Measurements from ENCODE around the gene ROBO1.
"Not testable (repeated sequence)": the region's sequence is repeated elsewhere in the genome, so short reads cannot be mapped to it uniquely, and the experiment has no call there.

Gene ROBO1

DNA sequence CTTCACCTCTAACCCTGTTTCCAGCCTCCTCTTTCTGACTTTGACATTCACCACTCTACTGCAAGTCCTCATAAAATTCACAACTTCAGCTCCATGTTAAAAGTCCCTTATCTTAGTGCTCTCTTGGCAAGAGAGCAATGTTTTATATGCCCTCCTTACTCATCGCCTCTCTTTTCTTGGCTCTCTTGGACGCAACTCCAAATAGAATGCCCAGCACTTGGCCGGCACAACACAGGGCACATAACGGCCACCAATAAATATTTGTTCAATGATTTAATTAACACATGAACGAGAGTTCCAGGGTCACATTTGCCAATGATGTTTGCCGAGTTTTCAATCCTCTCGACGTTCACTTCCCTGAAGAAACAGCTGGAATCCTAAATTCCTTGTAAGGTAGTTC is 401.4 kb downstream of the ROBO1 start:
- no peak for DNase-seq

- DNase-seq: no peak
Measured at GRCh38 chr3:79364784-79365183, 403.0 kb downstream of the ROBO1 start.

GRCh38 chr3:79362571-79363270 is 405.1 kb downstream of the ROBO1 start:
- DNase-seq: no peak

DNA sequence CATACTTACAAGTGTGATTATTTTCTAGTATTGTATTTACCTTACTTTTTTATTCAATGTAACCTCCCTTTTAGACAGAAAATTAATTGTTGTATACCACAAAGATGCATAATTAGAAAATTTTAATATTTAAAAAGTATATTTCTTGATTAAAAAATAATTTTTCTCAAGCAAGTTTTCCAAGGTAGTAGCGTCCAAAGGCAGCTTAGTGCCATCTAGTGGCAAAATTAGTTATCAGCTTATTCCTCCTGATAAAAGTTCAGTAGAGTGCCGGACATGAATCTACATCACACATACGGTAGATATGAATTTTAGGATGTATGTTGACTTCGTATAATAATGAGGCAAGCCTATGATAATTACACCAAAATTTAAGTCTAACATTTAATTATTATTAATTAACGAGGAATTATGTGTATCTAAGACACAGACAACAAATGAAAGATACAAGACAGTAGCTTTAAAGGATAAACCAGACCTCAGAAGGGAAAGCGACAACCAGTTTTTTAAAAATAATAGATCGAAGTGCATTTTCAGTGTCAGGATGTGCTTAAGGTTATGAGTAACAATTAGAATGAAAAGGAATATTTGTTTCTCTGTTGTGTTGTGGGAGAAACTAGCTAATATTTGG is 405.9 kb downstream of the ROBO1 start:
- no peak for DNase-seq

- no peak for DNase-seq
Measured at GRCh38 chr3:79358327-79358726, 409.5 kb downstream of the ROBO1 start.

DNA sequence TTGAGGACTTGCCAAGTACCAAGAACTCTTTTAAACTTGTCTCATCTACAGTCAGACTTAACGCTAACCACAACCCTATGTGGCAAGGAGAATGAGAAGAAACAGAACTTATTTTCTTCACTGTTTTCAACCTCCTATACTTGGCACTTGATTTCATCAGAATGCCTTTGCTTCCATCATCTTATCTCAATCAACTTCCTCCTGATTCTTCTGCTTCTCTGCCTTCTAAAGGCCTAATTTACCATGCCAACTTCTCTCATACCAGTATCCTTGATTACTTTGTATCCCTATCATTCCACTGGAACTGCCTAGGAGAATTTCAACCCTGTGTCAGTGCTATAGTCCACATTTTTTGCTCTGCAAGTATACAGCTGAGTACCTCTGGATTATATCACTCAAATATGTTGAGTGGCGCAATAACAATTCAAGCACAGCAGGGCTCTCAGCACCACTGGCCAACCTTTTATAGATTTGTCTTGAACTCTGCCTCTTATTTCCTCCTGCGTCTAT is 413.6 kb downstream of the ROBO1 start:
- no peak for DNase-seq

GRCh38 chr3:79351699-79352098 is 416.1 kb downstream of the ROBO1 start:
- DNase-seq: no peak

DNA sequence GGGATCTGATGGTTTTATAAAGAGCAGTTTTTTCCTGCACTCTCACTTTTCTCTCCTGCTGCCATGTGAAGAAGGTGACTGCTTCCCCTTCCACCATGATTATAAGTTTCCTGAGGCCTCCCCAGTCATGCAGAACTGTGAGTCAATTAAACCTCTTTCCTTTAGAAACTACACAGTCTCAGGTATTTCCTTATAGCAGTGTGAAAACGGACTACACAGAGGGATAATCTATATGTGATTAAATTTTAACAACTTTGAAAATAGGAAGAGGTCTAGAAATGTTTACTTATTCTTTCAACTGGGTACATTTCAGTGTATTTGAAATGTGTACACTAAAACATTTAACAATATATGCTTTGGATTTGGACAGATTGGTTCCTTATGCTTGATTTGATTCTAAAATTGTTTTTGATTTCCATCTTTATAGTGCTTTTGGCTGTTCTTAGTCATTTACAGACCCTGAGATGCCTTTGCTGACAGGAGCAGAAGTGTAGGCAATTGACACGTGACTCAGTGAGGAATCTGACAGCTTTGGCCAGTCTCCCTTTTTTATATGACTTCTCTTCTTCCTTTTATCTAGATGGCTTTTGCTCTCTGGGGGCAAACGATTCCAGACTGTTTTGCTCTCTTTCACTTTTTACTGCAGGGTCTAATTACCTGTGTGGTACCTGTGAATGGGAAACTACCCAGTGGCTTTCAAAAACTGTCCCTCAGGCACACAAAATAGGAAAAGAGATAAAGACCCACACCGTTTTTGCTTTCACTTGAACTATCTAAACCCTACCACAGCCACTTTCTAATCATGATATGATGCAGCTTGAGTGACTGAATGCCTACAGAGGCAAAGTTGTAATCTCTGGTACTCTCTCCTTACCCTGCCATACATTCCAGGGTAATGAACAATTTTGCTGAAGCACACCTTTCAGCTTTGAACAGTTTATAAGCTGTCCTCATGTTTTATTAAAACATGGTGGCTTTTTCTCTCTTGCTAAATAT is 422.6 kb downstream of the ROBO1 start:
- DNase-seq: no peak

GRCh38 chr3:79341961-79342360 is 425.8 kb downstream of the ROBO1 start:
- DNase-seq: no peak

DNA sequence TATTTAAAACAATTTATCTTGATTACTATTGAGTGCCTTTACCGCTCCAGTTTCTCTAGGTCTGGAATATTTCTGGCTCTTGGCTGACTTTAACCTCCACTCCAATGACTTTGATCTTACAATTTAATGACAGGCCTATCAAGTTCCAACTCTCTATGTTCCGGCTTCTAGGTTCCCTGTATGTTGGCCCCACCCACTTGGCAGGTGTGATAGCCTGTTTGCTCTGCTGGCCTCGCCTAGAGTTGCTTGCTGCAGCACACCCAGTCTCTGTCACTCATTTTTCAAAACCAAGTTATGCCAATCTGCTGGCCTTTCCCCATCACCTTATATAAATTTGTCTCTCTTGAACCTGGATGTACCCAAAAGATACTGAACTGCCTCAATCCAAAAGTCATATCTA is 428.0 kb downstream of the ROBO1 start:
- DNase-seq: no peak

DNA sequence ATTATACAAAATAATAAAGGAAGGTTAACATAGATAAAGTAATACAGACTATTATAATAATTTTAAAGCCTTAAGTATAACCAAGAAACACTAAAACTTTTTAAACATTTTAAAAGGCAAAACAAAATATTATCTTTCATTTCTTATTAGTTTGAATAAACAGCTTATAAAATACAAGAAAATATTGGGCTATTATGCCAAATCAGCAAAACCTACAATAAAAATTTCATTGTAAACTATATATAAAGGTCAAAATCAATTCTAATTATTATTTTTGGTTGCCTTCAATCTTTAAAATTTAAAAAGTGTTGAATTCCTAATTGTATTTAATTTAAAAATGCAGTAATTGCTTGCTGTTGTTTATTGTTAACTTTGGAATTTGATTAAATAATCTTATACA is 430.0 kb downstream of the ROBO1 start:
- no peak for DNase-seq

DNA sequence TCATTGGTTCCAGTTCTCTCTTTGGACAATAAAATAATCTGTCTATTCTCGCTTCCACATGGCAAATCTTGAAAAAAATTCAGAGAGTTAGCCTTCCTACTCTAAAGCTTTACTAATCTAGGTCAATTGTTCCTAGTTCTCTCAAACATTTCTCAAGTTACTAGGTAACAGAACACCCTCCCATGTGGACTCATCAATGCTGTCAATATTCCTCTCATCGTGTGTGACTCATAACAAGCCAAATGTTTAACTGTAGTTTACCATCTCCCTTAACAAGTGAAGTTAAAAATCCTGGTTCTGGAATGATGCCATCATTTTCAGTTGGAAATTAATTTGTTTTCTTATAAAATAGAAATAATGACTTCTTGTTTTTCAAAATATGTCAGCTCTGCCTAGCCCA is 438.6 kb downstream of the ROBO1 start:
- no peak for DNase-seq

DNA sequence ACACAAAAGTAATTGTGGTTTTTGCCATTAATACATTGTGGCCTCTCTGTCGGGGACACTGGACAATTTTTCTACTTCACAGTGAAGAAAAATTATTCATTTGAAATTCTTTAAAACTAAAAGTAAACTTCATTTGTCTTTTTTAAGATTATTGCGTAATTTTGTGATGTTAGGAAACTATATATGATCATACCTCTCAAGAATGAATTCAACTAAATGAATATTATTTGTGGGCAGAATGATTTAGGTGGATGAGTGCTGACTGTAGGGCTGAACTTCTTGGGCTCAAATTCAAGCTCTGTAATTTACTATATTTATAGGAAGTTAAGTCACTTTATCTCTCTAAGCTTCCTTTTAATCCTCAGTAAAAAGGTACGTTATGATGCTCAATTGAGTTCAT is 441.2 kb downstream of the ROBO1 start:
- no peak for DNase-seq

DNA sequence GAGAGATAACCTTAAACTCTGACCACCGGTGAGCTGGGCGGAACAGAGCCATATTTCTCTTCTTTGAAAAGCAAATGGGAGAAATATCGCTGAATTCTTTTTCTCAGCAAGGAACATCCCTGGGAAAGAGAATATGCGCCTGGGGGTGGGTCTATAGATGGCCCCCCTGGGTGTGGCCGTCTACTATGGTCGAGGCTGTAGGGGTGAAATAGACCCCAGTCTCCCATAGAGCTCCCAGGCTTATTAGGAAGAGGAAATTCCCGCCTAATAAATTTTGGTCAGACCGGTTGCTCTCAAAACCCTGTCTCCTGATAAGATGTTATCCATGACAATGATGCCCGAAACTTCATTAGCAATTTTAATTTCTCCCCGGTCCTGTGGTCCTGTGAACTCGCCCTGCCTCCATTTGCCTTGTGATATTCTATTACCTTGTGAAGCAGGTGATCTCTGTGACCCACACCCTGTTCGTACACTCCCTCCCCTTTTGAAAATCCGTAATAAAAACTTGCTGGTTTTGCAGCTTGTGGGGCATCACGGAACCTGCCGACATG is 441.9 kb downstream of the ROBO1 start:
- DNase-seq: not testable (repeated sequence)

GRCh38 chr3:79317551-79318518 is 450.0 kb downstream of the ROBO1 start:
- no peak for DNase-seq

GRCh38 chr3:79314962-79315361 is 452.8 kb downstream of the ROBO1 start:
- no peak for DNase-seq

- DNase-seq: no peak
Measured at GRCh38 chr3:79314544-79314943, 453.3 kb downstream of the ROBO1 start.

DNA sequence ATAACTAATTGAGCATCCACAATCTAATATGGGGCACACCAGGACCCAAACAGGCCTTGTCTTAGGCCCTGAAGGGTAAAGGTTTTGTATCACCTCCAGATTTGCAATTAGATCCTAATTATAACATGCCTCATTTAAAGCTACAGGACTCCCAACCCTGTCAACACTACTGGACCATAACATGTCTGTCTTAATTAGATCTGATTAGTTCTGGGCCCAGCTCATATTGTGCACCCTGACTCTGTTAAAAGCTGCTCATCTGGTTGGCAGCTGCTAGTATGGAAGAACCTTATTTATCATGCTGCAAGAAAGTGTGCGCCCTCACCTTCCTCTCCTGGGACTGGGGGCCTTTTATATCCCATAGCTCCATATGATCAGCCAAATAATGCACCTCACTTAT is 457.8 kb downstream of the ROBO1 start:
- DNase-seq: no peak

- DNase-seq: no peak
Measured at GRCh38 chr3:79306934-79307570, 460.7 kb downstream of the ROBO1 start.

DNA sequence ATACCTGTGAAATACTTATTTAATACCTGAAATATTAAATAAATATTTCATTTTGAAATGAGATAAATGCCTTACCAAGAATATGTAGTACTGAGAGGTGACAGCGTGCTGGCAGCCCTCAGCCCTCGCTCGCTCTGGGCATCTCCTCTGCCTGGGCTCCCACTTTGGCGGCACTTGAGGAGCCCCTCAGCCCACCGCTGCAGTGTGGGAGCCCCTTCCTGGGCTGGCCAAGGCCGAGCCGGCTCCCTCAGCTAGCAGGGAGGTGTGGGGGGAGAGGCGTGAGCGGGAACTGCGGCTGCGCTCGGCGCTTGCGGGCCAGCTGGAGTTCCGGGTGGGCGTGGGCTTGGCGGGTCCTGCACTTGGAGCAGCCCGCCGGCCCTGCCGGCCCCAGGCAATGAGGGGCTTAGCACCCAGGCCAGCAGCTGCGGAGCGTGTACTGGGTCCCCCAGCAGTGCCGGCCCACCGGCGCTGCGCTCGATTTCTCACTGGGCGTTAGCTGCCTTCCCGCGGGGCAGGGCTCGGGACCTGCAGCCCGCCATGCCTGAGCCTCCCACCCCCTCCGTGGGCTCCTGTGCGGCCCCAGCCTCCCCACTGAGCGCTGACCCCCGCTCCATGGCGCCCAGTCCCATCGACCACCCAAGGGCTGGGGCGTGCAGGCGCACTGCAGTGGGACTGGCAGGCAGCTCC is 467.7 kb downstream of the ROBO1 start:
- not testable (repeated sequence) for DNase-seq
